OCI-LY3 (cell line): Measurements from ENCODE around the gene GPR42.

Experiments used
- H2AFZ ChIP-seq: fragments of 200-600, 300-600 bp; shearing (Covaris generic); 2 replicates; pipeline ENCODE4 v1.6.0; 2014; ENCODE audit warnings: antibody characterized with exemption, low read depth, low read length
- H3K27ac ChIP-seq: fragments of 200-600, 300-600 bp; sonication (generic); 2 replicates; pipeline ENCODE4 v1.5.1; 2014; ENCODE audit warnings: mild to moderate bottlenecking, low read length, moderate library complexity, mixed read lengths
- H3K27me3 ChIP-seq: fragments of 200-600, 300-600 bp; sonication (generic); 2 replicates; pipeline ENCODE4 v1.6.1; 2014; ENCODE audit warnings: low read depth, low read length, mixed read lengths
- H3K36me3 ChIP-seq: fragments of 200-600, 300-600 bp; sonication (generic); replicated peaks from 2 replicates; pipeline ENCODE3; 2014; ENCODE audit warnings: low read depth, low read length, mixed read lengths
- H3K4me1 ChIP-seq: fragments of 300-600, 200-600 bp; sonication (generic); 2 replicates; pipeline ENCODE4 v1.6.1; 2014; ENCODE audit warnings: low read length, mixed read lengths
- H3K4me2 ChIP-seq: fragments of 200-600, 300-600 bp; sonication (generic); 2 replicates; pipeline ENCODE4 v1.6.1; 2014; ENCODE audit warnings: low read length, mixed read lengths
- H3K4me3 ChIP-seq: fragments of 300-600, 200-600 bp; sonication (generic); 2 replicates; pipeline ENCODE4 v1.5.1; 2014; ENCODE audit warnings: antibody characterized with exemption, mild to moderate bottlenecking, low read length, moderate library complexity
- H3K79me2 ChIP-seq: fragments of 300-600, 200-600 bp; shearing (Covaris generic); 2 replicates; pipeline ENCODE4 v1.6.1; 2014; ENCODE audit warnings: mild to moderate bottlenecking, low read length, mixed read lengths
- H3K9ac ChIP-seq: fragments of 300-600, 200-600 bp; shearing (Covaris generic); 2 replicates; pipeline ENCODE4 v1.6.0; 2014; ENCODE audit warnings: mild to moderate bottlenecking, low read length, moderate library complexity
- H3K9me3 ChIP-seq: fragments of 200-600, 300-600 bp; shearing (Covaris generic); 2 replicates; pipeline ENCODE4 v1.6.1; 2014; ENCODE audit warnings: low read length, mixed read lengths; ENCODE audit not compliant: insufficient read depth
- H4K20me1 ChIP-seq: fragments of 200-600, 300-600 bp; sonication (generic); 2 replicates; pipeline ENCODE4 v1.6.1; 2016; ENCODE audit warnings: low read length, mixed read lengths; ENCODE audit not compliant: insufficient read depth
- CTCF ChIP-seq: fragments of 200-600, 300-600 bp; sonication (generic); IDR thresholded peaks from 2 replicates; pipeline ENCODE4 v1.5.1; 2014; ENCODE audit warnings: antibody characterized with exemption, low read length, low read depth
- EZH2phosphoT487 ChIP-seq: fragments of 200-600 bp; shearing (Covaris generic); IDR thresholded peaks from 2 replicates; pipeline ENCODE4 v1.6.1; 2018; ENCODE audit warnings: antibody characterized with exemption, mixed run types, low read depth

GPR42 gene

GRCh38 chr19:35409191-35409590, 38.3 kb downstream of the GPR42 start:
- Histone ChIP-seq H3K79me2 (no peaks in the 10 kb centered on the region), H3K4me3 (no peak overlapping the region), H3K4me1 (peaks cover 13% of the 10 kb centered on the region), H3K9ac (no peak overlapping the region), H2AFZ (no peak overlapping the region), H3K27ac (no peak overlapping the region), H3K27me3 (peaks cover 63% of the 10 kb centered on the region), H3K36me3 (no peaks in the 10 kb centered on the region), H4K20me1 (no peaks in the 10 kb centered on the region), H3K4me2 (no peak overlapping the region), H3K9me3 (no peaks in the 10 kb centered on the region)
- TF ChIP-seq CTCF = no peak
- no peak for TF ChIP-seq EZH2phosphoT487

GRCh38 chr19:35410487-35410886, 39.6 kb downstream of the GPR42 start:
- H3K4me2 ChIP-seq = no peak overlapping the region
- no peak overlapping the region for H3K27ac ChIP-seq

GRCh38 chr19:35414442-35414841, 43.6 kb downstream of the GPR42 start:
- peaks cover 81% of the 10 kb centered on the region for H3K27me3 ChIP-seq
- H3K9me3 ChIP-seq = no peaks in the 10 kb centered on the region
- no peak overlapping the region for H3K4me2 ChIP-seq
- H2AFZ ChIP-seq = no peak overlapping the region
- H3K4me3 ChIP-seq = no peak overlapping the region
- no peaks in the 10 kb centered on the region for H3K4me1 ChIP-seq
- no peaks in the 10 kb centered on the region for H4K20me1 ChIP-seq
- no peak overlapping the region for H3K9ac ChIP-seq
- no peak for TF ChIP-seq EZH2phosphoT487
- no peak overlapping the region for H3K27ac ChIP-seq
- H3K36me3 ChIP-seq = no peaks in the 10 kb centered on the region
- H3K79me2 ChIP-seq = no peaks in the 10 kb centered on the region

More at GRCh38 chr19:35410487-35410886, 39.6 kb downstream of the GPR42 start:
- no peaks in the 10 kb centered on the region for H4K20me1 ChIP-seq
- H3K9ac ChIP-seq = no peak overlapping the region
- H3K4me3 ChIP-seq = no peak overlapping the region
- H3K4me1 ChIP-seq = peaks cover 10% of the 10 kb centered on the region
- no peak for TF ChIP-seq EZH2phosphoT487
- TF ChIP-seq CTCF = no peak
- H3K27me3 ChIP-seq = peaks cover 72% of the 10 kb centered on the region
- no peaks in the 10 kb centered on the region for H3K9me3 ChIP-seq
- no peaks in the 10 kb centered on the region for H3K79me2 ChIP-seq
- H2AFZ ChIP-seq = no peak overlapping the region
- H3K36me3 ChIP-seq = no peaks in the 10 kb centered on the region

DNA sequence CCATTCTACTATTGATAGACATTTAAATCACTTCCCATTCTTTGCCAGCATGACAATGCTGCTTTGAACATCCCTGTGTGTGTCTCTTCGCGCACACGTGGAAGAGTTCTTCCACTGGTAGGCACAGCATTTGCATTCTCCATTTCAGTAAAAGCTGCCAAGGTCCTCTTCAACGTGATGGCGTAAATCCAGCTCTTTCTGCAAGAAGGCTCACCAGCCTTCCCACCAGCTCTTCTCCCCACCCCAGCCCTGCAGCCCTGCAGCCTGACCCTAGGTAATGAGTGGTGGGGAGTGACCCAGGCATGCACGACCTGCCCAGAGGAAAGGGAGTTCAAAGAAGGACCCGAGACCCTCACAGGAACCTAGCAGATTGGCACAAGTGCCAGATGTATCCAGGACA, 45.5 kb downstream of the GPR42 start:
- Histone ChIP-seq H4K20me1 (no peaks in the 10 kb centered on the region), H2AFZ (no peak overlapping the region), H3K36me3 (no peaks in the 10 kb centered on the region), H3K79me2 (no peaks in the 10 kb centered on the region), H3K4me3 (no peak overlapping the region), H3K9me3 (no peaks in the 10 kb centered on the region), H3K27ac (no peak overlapping the region), H3K9ac (no peak overlapping the region), H3K27me3 (peaks cover 65% of the 10 kb centered on the region), H3K4me2 (no peak overlapping the region), H3K4me1 (no peaks in the 10 kb centered on the region)
- no peak for TF ChIP-seq CTCF
- no peak for TF ChIP-seq EZH2phosphoT487

GRCh38 chr19:35417278-35417677, 46.4 kb downstream of the GPR42 start:
- Histone ChIP-seq H3K4me2 (no peak overlapping the region), H3K27ac (no peak overlapping the region)

More at GRCh38 chr19:35417278-35417677, 46.4 kb downstream of the GPR42 start:
- Histone ChIP-seq H3K79me2 (no peaks in the 10 kb centered on the region), H3K27me3 (peaks cover 63% of the 10 kb centered on the region), H3K4me3 (no peak overlapping the region), H4K20me1 (no peaks in the 10 kb centered on the region), H3K36me3 (no peaks in the 10 kb centered on the region), H2AFZ (no peak overlapping the region), H3K9me3 (no peaks in the 10 kb centered on the region), H3K4me1 (no peaks in the 10 kb centered on the region), H3K9ac (no peak overlapping the region)
- TF ChIP-seq EZH2phosphoT487 (no peak), CTCF (no peak)
